Activated effector memory CD4-positive, alpha-beta T cell treated with anti-CD3 and anti-CD28 coated beads, Interleukin-2, amount 50 U/mL, for 16 hours (primary cell): ENCODE results near the gene SUGCT.
"Not testable (repeated sequence)": the region's sequence is repeated elsewhere in the genome, so short reads cannot be mapped to it uniquely, and the experiment has no call there.

Experiments
- DNase-seq: peaks from one replicate; pipeline ENCODE4 v3.0.0-alpha.2; 2020

Gene SUGCT

DNA sequence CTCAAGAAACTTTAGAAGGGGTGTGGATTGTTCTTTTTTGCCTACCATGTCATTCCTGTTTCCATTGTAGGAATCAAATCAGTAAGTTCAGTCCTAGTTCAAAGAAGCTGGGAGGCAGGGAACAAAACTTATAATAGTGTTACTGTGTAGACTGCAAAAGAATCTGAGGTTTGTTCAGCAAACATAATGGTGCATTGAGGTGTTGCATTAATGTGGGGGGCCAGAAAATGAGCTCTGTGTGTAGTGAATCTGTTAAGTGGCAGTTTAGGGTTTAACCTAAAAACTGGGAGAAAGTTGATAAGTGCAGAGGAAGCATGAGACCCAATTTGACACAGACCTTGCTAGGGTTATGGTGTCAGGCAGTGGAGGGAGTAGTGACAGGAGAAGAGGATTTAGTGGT lies 197.7 kb downstream of the SUGCT start:
- DNase-seq = no peak

DNA sequence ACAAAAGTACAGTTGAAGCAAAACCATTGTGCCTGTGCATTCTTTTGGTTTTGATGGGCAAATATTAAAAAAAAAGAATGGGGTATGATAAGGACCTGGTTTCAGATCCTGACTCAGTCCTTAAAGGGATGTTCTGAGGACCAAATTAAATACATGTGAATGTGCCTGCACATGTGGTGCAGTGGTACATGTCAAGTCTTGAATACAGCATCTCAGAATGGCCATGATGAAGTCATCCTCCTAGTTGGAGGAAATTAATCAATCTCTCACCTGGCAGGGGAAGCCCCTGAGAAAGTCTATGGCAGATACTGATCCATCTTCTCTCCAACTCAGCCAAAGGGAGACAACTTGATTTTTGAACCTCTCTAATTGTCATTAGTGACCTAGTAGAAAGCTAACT lies 207.0 kb downstream of the SUGCT start:
- no peak for DNase-seq

DNA sequence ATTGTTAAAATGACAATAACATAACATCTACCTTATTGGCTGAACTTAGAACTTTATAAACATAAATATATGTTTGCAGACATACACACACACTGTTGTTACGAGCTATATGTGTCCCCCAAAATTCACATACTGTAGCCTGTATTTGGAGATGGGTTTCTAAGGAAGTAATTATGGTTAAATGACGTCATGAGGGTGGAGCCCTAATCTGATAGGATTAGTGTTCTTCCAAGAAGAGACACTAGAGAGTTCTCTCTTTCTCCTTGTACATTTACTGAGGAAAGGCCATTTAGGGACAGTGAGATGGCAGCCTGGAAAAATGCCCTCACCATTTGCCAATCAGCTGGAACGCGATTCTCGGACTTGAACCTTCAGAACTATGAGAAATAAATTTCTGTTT lies 211.7 kb downstream of the SUGCT start:
- no peak for DNase-seq

DNA sequence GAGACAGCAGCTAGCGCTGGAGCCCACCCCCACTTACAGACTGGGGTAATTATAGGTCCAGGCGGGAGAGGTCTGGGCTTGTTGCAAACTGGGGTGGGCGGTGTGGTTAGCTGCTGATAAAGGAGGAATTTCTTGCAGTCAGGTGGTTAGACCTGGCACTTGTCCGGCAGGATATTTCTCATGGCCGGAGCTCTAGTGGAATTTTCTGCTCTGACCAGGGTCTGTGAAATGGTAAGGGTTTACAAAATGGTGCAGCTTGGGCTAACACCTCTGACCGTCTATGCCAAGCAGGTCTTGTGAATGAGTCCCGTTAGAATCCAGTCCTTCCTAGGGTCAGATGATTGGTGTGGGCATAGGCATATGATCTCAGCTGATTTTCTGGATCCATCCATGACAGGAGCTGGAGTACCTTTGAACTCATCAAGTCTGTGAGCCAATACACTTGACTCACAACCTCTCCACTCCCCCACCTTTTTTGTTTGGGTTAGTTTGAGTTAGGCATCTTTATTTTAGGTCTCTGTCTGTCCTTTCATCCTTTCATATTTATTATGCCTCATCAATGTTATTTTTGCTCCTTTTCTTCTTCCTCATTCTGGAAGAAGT lies 213.4 kb downstream of the SUGCT start:
- DNase-seq = no peak

DNA sequence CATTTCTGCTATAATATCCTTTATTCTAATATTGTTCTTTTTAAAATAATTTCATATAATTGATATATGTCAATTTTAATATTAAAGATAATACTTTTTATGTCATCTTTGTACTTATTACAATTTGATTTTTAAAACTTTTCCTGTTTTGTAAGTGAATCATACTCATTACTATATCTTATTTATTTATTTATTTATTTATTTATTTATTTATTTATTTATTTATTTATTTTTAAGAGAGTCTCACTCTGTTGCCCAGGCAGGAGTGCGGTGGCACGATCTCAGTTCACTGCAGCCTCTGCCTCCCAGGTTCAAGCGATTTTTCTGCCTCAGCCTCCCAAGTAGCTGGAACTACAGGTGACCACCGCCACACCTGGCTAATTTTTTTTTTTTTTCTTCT lies 215.3 kb downstream of the SUGCT start:
- no peak for DNase-seq

DNA sequence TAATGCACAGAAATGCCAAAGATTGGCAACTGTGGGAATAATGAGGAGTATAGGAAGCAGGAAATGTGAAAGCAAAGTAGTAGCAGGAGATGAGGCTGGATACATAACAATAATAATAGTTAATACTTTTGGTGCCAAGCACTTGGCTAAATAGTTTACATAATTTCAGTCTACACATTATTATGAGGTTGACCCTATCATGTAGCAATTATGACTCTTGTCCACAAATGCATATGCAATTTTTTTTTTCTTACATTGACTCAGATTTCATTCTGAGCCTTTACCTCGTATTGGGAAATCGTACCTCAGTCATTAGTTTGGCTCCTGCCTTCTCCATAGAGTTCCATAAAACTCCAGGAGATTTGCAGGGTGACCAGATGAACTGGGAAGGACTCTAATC lies 219.9 kb downstream of the SUGCT start:
- no peak for DNase-seq

DNA sequence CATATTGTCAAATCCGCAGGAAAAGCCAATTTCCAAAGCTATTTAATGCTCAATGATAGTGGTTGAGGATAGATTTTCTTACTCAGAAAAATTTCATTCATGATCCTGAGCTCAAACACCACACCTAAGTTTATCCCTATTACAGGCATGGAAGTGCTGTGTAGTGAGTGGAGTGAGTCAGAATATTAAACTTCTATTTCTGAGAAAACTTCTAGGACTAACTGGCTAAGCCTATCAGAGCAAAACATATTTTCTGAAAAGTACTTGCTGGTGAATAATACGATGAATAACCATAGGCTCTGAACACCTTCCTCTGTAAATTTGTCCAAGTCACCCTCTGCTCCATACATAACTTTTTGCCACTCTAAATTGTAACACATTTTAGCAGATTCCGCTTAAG lies 221.5 kb downstream of the SUGCT start:
- no peak for DNase-seq

DNA sequence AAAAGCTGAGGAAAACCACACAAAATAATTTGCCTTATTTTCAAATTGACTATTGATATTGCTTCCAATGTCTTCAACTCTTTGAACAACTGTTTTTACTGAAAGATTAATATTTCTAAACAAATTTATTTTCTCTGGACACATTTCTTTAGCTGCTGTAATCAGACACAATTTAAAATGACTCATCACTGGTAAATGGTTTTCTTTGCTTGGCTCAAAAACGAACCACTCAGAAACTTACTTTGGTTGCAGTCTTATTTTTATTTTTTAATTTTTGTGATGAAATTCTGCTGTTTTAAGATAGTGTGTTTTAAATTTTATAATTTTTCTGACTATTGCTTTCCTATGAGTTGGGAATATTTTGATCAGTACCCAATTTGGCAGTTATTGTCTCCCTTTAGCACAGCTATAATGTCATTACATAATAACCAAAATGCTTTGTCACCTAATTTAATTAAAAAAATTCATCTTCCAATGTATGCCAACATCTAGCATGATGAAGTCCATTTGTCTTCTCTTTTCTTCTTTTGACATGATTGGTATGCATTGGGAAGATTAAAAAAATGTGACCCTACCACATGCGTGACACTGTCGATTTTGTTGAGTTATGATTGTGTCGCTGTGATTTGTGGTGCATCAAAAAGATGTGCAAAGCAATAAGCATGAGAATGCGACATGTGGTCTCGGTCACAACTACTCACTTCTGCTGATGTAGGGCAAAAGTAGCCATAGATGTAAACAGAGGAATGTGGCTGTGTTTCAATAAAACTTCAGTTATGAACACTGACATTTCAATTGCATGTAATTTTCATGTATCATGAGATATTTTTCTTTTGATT lies 222.3 kb downstream of the SUGCT start:
- no peak for DNase-seq

DNA sequence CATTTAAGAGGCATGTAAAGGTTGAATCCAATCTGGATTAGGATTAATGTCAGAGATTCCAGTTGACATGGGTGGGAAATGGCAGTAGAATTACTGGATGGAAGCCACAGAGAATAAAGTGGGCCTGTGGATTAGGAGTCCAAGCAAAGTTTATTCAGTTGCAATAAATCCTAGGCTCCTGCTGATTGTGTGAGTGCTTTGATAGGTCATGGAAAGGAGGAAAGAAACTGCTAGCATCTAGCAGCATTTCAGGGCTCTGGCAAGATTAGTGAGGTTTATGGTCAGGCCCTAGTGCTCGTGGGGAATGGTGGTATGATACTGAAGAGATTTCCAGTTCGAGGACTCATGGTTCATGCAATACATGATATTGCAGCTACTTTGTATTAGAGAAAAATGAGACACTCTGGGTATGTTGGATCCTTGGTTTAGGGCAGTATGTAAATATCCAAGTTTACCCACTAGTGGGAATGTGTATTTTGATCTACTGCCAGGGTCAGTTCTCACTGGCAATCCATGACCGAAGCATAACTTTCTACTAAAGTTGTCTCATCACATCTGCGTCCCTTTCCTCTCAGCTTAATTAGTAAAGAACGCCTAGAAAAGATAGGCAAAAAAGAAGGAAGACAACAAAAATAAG lies 235.0 kb downstream of the SUGCT start:
- DNase-seq = no peak

DNA sequence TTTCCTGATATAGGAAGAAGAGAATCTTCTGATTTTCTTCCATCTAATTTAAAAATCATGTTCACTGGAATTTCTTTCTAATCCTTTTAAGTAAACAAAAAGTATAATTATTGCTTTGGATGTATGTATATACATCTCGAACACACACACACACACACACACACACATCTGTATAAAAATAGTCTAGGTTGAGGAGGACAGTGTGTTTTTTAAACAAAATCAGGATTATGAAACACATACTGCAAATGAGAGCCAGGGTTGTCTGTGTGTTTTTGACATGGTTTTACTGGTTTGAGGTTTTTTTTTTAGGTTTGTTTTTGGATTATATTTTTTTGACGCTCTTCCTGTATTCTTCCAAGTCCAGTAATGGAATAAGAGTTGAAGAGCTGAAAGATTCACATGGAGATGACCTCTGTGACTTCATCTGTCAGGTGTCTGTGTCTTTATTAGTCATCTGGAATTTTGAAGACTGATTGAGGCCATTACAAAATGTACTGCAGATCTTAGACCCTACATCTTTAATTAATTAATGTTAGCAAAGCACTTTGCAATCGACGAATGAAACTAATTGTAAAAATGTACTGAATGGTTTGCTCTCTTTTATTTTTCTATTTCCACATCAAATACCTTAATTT lies 237.1 kb downstream of the SUGCT start:
- DNase-seq = no peak

DNA sequence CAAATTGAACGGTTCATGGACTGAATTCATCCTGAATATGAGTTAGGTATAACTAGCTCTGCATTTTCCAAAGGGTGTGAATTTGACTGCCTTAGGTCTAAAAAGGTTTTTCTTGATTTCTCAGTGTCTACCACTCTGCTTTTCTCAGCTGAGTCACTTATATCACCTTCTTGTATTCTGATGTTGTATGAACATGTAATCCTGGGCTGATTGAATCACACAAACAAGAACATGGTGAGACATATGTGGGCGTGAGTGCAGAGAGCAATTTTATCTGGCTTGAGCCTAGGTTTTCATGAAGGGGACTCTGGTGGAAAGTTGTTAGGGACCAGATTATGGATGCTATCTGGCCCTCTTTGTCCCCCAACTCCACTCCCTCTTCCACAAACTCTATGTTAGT lies 239.8 kb downstream of the SUGCT start:
- no peak for DNase-seq

DNA sequence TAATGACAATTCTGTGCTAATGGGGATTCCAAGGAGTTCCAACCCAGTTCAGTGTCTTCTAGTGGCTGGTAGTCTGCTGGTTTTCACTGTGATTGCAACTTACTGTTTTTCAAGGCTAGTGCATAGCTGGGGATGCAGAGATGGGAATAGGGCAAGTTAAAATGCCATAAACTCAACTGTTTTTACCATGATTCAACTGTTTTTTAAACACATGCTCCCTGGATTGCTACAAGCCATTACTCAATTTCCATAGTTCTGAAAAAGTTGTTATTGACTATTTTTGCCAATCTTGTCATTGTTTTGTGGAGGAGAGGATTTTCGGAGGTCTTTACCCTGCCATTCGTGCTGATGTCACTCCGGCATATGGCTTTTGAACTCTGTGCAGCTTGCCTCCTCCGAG lies 245.3 kb downstream of the SUGCT start:
- no peak for DNase-seq

DNA sequence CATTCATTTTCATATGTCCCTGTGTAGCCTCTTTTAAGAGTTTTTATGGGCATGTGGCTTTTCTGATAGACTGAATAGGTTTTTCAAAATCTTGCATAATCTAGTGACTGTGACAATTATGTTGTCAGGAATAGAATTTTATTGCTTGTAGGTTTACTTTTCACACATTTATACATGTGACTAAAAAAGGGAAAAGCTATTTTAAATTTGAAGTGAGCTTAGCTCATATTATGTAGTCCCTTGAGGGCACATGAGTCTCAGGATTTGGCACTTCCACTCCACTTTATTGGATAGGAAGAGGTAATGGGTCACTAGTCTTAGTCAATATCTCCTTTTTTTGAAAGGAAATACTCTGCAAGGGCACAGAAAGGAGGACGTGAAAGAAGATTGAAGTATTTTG lies 247.3 kb downstream of the SUGCT start:
- DNase-seq = no peak

DNA sequence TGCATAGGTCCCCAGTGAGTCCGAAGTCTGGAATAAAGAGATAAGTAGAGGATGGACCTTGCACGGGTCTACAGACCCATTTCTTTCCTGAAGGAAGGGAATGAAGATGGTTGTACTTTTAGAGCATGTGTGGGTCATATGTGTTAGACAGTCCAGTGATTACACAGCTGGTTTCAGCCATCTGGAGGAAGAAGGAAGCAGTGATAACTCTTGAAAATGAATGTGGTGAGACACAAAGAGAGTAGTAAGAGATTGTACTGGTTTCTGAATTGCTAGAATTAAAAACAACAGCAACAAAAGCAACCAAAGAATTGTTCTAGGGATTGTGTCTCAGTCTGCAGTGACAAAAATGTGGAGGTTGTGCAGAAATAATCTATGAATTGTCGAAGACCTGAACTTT lies 258.9 kb downstream of the SUGCT start:
- DNase-seq = no peak

DNA sequence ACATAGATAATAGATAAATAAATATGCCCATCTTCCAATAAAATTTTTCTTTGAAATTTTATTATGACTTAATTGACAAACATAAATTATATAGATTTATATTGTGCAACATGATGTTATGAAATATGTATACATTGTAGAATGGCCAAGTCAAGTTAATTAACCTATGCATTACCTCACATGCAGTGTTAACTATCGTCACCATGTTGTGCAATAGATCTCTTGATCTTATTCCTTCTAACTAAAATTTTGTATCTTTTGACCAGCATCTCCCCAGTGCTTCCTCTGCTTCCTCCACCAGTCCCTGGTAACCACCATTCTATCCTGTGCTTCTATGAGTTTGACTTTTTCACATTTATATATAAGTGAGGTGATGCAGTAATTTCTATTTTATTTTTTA lies 259.6 kb downstream of the SUGCT start:
- DNase-seq = no peak

DNA sequence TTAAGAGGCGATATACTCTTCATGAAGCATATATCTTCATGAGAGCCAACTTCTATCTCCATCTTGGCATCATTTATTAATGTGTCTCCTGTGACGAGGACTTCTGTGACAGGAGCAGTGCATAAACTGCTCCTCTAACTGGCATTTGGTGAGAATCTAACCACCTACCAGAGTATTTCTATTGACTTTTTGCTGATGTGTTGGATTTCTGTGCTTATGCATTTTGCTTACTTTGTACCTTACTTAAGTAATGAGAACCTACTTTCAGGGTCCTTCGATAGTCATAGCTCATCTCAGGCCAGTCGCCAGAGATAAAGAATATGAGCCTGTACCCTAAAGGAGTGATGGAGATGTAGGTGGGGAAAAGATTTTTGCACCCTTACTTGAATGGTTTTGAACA lies 265.7 kb downstream of the SUGCT start:
- no peak for DNase-seq

DNA sequence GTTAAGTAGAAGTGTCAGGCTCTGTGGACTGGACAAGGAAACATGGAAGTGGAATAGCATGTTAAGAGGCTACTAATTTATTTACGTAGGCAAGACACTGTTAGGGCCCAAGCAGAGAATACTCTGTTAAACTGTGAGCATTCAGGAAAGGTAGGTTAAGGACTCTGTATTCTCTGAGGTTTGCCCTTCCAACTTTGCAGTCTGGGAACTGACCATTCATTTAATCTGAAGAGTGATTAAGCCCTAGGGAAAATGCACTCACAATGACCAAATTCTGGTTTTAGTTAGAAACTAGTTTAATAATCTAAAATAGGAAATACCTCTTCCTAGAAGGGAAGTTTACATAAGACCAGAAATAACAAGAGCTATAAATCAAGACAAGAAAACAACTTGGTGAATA lies 266.6 kb downstream of the SUGCT start:
- no peak for DNase-seq

DNA sequence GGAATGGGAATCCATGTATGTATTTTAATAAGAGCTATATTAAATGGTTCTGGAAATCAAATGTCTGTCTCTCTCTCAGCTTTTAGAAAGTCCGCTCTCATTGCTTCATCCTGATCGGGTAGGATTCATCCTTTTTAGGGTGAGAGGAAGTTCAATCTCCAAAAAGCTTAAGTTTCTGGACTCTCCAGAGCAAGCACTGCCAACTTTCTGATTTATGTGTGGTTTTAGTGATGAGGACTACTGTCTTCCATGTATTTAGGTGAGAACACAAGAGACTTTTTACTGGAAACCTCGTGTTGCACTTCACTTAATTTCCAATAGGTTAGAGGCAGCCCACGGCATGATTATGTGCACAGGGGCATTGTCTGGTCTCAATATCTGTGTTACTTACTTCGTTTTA lies 267.9 kb downstream of the SUGCT start:
- no peak for DNase-seq

DNA sequence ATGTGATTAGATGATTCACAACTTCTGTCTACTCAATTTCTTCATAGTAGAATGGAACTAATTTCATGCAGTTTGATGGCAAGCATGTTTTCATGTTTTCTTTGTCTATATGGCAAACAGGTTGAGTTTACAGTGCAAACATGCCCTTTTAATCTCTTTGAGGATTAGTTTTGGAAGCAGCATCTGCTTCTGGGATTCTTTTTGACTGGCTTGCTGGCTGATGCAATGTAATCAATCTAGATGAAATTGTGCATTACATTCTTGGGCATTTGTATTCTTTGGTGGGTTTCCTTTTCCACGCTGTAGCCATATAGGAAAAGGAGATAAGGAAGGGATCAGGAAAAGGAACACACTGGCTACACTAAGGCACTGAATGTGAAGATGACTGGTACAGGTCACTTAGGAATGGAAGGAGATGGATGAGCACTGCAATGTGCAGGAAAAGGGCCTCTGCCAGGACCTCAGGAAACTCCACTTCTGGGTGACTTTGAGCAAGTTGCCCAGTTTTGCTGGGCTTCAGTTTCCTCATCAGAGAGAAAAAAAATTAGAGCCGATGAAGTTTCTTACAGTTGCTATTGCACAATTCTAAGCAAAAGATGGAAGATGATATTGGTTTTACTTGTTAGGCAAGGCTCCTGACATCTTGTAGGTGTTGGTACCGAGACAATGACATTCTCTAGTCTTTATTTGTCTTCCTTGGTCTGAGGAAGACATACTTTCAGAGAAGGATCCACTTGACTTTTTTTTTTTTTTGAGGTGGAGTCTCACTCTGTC lies 269.1 kb downstream of the SUGCT start:
- DNase-seq = no peak

DNA sequence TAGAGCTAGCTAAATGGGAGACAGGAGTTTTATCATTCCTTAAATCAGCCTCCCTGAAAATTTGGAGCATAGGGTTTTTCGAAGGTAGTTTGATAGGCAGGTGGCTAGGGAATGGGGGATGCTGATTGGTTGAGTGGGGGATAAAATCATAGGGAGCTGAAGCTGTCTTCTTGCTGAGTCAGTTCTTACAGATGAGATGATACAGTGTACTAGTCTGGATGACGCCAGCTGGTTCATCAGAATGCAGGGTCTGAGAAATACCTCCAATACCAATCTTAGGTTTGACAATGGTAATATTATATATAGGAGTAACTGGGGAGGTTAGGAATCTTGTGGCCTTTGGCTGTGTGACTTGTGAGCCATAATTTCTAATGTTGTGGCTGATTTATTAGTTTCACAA lies 271.2 kb downstream of the SUGCT start:
- no peak for DNase-seq

DNA sequence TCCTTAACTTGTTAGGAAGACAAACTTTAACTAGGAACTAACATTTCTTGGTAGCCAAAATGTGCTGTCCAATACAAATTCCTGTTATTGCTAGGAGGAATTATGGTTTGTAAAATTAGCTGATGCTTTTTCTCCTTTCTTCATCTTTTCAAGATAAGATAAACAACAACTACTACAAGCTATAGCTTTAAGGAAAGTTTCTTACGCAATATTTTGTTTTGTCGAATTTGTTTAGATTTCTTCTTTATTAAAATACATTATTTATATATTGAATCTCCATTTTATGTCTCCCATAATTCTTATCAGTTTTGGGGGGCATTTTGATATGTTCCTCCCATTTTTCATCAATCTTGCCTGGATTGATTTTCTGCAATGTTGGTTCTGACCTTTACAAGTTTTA lies 277.5 kb downstream of the SUGCT start:
- no peak for DNase-seq

DNA sequence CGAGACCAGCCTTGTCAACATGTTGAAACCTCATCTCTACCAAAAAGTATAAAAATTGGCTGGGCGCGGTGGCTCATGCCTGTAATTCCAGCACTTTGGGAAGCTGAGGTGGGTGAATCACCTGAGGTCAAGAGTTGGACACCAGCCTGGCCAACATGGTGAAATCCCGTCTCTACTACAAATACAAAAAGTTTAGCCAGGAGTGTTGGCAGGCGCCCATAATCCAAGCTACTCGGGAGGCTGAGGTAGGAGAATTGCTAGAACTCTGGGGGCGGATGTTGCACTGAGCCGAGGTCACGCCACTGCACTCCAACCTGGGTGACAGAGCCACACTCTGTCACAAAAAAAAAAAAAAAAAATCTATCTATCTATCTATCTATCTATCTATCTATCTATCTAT lies 279.9 kb downstream of the SUGCT start:
- DNase-seq = not testable (repeated sequence)

DNA sequence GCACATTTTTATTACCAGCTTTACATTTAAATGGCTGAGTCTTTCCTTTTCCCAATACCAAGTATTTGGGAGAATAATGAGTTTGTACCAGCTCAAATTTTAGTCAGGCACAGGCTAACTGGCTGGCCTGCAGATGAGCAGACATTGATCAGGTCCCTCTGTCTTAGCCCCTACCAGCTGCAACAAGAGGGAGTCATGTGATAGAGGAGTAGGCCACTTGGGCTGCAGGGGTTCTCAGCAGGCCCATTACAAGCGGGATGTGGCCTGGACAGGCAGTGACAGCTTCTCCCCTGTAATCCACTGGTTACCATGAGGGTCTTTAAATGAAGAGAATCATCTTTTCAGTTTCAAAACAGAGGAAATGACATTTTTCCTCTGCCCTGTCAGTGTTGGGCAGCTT lies 283.6 kb downstream of the SUGCT start:
- no peak for DNase-seq
